Inflammatory macrophage treated with lipopolysaccharide for 4 hours (primary cell): ENCODE measurements around the gene DMWD.

Experiments used
- DNase-seq: peaks from one replicate; pipeline ENCODE4 v3.0.0-alpha.2; 2020

Gene DMWD

DNA sequence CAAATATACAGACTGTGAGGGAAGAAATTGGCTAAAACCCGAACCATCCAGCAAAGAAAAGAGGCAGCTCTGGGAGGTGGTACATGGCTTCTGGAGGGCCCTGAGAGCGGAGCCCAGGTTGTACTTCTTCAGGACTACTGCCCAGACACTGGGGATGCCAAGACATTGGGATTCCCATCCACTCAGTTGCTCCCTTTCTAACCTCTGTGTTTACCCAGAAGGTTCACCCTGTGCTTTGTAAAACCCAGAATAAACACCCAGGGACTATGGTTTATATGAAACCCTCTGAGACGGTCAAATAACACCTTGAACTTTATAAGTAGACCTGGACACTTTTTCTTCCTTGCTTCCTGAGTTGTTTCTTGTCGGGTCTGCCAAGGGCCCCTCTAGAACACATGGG is 49.7 kb downstream of the DMWD start:
- DNase-seq: no peak

DNA sequence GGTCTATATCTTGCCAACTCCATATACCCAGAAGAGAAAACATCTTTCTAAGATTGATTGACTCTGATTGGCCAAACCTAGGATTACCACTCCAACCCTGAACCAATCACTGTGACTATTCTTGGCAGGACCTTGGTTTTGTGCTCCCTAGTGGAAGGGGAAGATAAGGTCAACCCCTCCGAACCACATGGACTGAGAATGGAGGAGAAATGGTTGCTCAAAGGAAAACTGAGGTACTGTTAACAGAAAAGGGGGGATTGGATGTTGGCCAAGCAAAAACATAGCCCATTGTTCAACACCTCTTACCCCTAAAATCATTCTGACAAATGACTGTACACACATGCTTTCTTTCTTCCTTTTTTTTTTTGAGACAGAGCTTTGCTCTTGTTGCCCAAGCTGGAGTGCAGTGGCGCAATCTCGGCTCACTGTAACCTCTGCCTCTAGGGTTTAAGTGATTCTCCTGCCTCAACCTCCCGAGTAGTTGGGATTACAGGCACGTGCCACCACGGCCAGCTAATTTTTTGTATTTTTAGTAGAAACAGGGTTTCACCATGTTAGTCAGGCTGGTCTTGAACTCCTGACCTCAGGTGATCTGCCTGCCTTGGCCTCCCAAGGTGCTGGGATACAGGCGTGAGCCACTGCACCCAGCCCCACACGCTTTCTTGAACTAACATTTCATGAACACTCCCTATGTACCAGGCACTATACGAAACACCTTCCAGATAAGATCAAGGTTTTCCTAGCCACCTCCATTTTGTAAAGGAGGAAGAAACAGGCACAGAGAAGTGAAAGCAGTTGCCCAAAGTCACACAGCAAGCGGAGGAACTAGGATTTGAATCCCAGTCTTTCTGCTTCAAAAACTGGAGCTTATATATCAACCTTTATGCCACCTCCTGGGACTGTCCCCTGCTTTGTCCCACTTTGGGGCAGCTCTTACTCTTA is 52.9 kb downstream of the DMWD start:
- DNase-seq: peak; percentile 61

DNA sequence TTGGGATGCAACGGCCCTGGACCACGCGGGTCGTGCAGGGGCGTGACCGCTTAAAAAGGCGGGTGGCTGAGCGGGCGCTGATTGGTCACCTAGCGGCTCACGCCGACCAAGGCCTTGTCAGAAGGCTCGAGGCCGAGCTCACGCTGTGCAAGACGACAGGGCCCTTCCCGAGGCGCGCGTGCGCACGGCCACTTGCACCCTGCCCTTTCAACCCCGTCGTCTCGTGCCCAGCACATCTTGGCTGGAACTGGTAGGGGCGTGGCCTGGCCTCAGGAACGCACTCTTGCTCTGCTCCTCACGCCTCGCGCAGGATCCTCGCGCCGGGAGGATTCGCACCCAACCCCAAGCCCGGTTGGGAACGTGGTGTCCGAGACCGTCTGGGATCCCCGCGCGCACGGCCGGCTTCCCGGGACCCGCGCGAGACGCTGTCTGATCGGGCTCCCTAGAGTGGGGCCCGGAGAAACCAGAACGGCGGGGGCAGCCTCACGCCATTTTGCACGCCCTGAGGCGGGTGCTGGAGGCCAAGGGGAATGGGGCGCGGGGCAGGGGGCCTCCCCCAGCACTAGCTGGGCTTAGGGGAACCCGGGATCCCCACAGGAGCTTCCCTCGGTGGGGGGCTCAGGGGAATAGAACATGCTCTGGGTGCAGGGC is 59.4 kb downstream of the DMWD start, which contains the start of gene MEIOSIN:
TSS of gene MEIOSIN (plus strand) at position 280 of the 651 bp plus-strand sequence. CDS start 1,938 bp downstream, outside the sequence.
- DNase-seq: no peak
